Activated B cell treated with CpG ODN at 0.5 μM for 24 hours (primary cell): ENCODE measurements around the gene ANKRD44. TPM values are rescaled to one million over a fixed set of nuclear protein-coding genes. Genes with fewer than 3 reads are reported as not detected.
A peak's percentile ranks its signal among the peaks of the same experiment; 100 is the strongest.

Source experiments
- ATAC-seq: fragments of 200-7000 bp; cut with Tn5 transposase; one replicate; pipeline ENCODE4 v1.10.0; 2021; ENCODE audit warnings: low read depth, mild to moderate bottlenecking, moderate library complexity
- CTCF ChIA-PET: fragments of 350-600 bp; sonication (Branson Sonifier 250); formaldehyde crosslinking; loops from one replicate; lab custom pipeline; 2021; ENCODE audit warnings: antibody characterized with exemption; lab: Charles Lee
- POLR2A ChIA-PET: fragments of 350-600 bp; sonication (Branson Sonifier 250); formaldehyde crosslinking; loops from one replicate; lab custom pipeline; 2021; ENCODE audit warnings: antibody characterized with exemption; lab: Charles Lee
- DNase-seq: peaks from one replicate; pipeline ENCODE4 v3.0.0; 2022
- H3K27ac Mint-ChIP-seq: one replicate; pipeline ENCODE4 v1.8.0; 2020; ENCODE audit warnings: mixed read lengths
- H3K27me3 Mint-ChIP-seq: one replicate; pipeline ENCODE4 v1.8.0; 2021; ENCODE audit warnings: mixed read lengths
- H3K36me3 Mint-ChIP-seq: one replicate; pipeline ENCODE4 v1.8.0; 2021; ENCODE audit warnings: low read depth, mixed read lengths
- H3K4me1 Mint-ChIP-seq: one replicate; pipeline ENCODE4 v1.8.0; 2021; ENCODE audit warnings: mixed read lengths
- H3K4me3 Mint-ChIP-seq: one replicate; pipeline ENCODE4 v1.8.0; 2020; ENCODE audit warnings: mild to moderate bottlenecking, mixed read lengths
- H3K9me3 Mint-ChIP-seq: one replicate; pipeline ENCODE4 v1.8.0; 2020; ENCODE audit warnings: mixed read lengths
- CTCF ChIP-seq: fragments of 200-600 bp; IDR thresholded peaks from one replicate; pipeline ENCODE4 v1.8.0; 2022; ENCODE audit warnings: antibody characterized with exemption, mild to moderate bottlenecking
- intact Hi-C: fragments of 100-400 bp; cut with micrococcal nuclease; formaldehyde crosslinking; loops from one replicate; pipeline ENCODE4 v1.15.1; 2024
- total RNA-seq: library from RNA; stranded (reverse); gene quantifications from 2 replicates; pipeline ENCODE4 v1.2.3, GENCODE V29; 2022

Gene ANKRD44
- total RNA-seq, 1 donor from 2014 or later = 185 TPM

- no peak for DNase-seq
- CTCF ChIA-PET = interaction anchor here (0.6 to 3.8 kb wide), 44 partner anchors 8 to 187 kb away, joined by 3 to 110 read pairs (median 4); partner anchors contain the start of gene ANKRD44
- Mint-ChIP-seq H3K9me3 (no peaks in the 10 kb centered on the region), H3K27ac (peak overlapping the region; percentile 79), H3K4me3 (no peak overlapping the region), H3K4me1 (peaks cover 67% of the 10 kb centered on the region), H3K36me3 (peaks cover 9% of the 10 kb centered on the region), H3K27me3 (no peaks in the 10 kb centered on the region)
- POLR2A ChIA-PET = interaction anchor here (0.5 to 3.8 kb wide), 13 partner anchors 14 to 118 kb away, joined by 3 to 61 read pairs (median 5); partner anchors contain the start of gene ANKRD44
- peak; percentile 68 for TF ChIP-seq CTCF
- intact Hi-C loops = loop anchor here (1.0 to 10.0 kb wide), 9 partner anchors 39 to 586 kb away; partner anchors contain the start of genes ANKRD44 and GTF3C3
- peak; percentile 70 for ATAC-seq
These were observed 119.2 kb downstream of the ANKRD44 start for GRCh38 chr2:197191177-197191939.

GRCh38 chr2:197190100-197190432, 120.5 kb downstream of the ANKRD44 start:
- Mint-ChIP-seq H3K27me3 (no peaks in the 10 kb centered on the region), H3K4me1 (peaks cover 64% of the 10 kb centered on the region), H3K27ac (peak overlapping the region; percentile 46), H3K4me3 (no peak overlapping the region), H3K36me3 (peaks cover 22% of the 10 kb centered on the region), H3K9me3 (no peaks in the 10 kb centered on the region)
- intact Hi-C loops = loop anchor here (2.0 to 10.0 kb wide), 4 partner anchors 45 to 587 kb away; partner anchors contain the start of gene GTF3C3
- ATAC-seq (no peak), DNase-seq (no peak)
- TF ChIP-seq CTCF = no peak
- CTCF ChIA-PET = interaction anchor here (0.7 to 3.8 kb wide), 16 partner anchors 9 to 188 kb away, joined by 3 to 110 read pairs (median 6); partner anchors contain the start of gene ANKRD44
- POLR2A ChIA-PET = interaction anchor here (1.2 to 3.8 kb wide), 2 partner anchors 9 to 119 kb away, joined by 3 to 61 read pairs; partner anchors contain the start of gene ANKRD44

GRCh38 chr2:197189426-197190099, 121.0 kb downstream of the ANKRD44 start:
- no peaks in the 10 kb centered on the region for H3K27me3 Mint-ChIP-seq
- no peak for TF ChIP-seq CTCF
- intact Hi-C loops = loop anchor here (2.0 to 10.0 kb wide), 5 partner anchors 15 to 588 kb away; partner anchors contain the start of gene GTF3C3
- H3K4me1 Mint-ChIP-seq = peaks cover 64% of the 10 kb centered on the region
- ChIA-PET CTCF (interaction anchor here (0.7 to 3.8 kb wide), 13 partner anchors 12 to 189 kb away, joined by 3 to 110 read pairs (median 6); partner anchors contain the start of gene ANKRD44), POLR2A (interaction anchor here (1.2 to 3.8 kb wide), 2 partner anchors 9 to 119 kb away, joined by 3 to 61 read pairs; partner anchors contain the start of gene ANKRD44)
- peak overlapping the region; percentile 15 for H3K27ac Mint-ChIP-seq
- no peak for ATAC-seq
- H3K4me3 Mint-ChIP-seq = no peak overlapping the region
- H3K36me3 Mint-ChIP-seq = peaks cover 27% of the 10 kb centered on the region
- no peak for DNase-seq
- H3K9me3 Mint-ChIP-seq = no peaks in the 10 kb centered on the region

GRCh38 chr2:197185676-197186075, 124.9 kb downstream of the ANKRD44 start:
- no peak overlapping the region for H3K4me3 Mint-ChIP-seq
- H3K27ac Mint-ChIP-seq = peak overlapping the region; percentile 60
- H3K36me3 Mint-ChIP-seq = peaks cover 58% of the 10 kb centered on the region
- ChIA-PET POLR2A (no interaction called here), CTCF (interaction anchor here (2.6 kb wide), 1 partner anchor 72 kb away, joined by 11 read pairs; no protein-coding TSS in a partner anchor)
- peaks cover 70% of the 10 kb centered on the region for H3K4me1 Mint-ChIP-seq
- H3K27me3 Mint-ChIP-seq = no peaks in the 10 kb centered on the region
- ATAC-seq = no peak
- DNase-seq = no peak
- intact Hi-C loops = no loop called here
- TF ChIP-seq CTCF = no peak
- no peaks in the 10 kb centered on the region for H3K9me3 Mint-ChIP-seq
